GM12878 (cell line): ENCODE results near the gene ZDHHC18. TPM values are rescaled to one million over a fixed set of nuclear protein-coding genes. Genes with fewer than 3 reads are reported as not detected.

Source experiments
- ATAC-seq: fragments of 200-7000 bp; cut with Tn5 transposase; 3 replicates; pipeline ENCODE4 v1.9.1; 2020; ENCODE audit warnings: mild to moderate bottlenecking, moderate library complexity
- BruUV-seq: library from RNA; stranded (reverse); fragments of 400-500 nt; replicated peaks from 2 replicates; lab custom pipeline; 2021; lab: Mats Ljungman, UMichigan
- CTCF ChIA-PET: fragments of 300-600 bp; sonication (Branson Sonifier 250); formaldehyde crosslinking; extraction: SDS; loops from one replicate; lab custom pipeline; 2021; ENCODE audit warnings: inconsistent platforms; lab: Yijun Ruan, JAX
- POLR2A ChIA-PET: fragments of 350-600 bp; formaldehyde crosslinking; extraction: SDS; loops from one replicate; lab custom pipeline; 2021; ENCODE audit warnings: inconsistent platforms; lab: Charles Lee
- RAD21 ChIA-PET: fragments of 300-600 bp; sonication (Branson Sonifier 250); formaldehyde crosslinking; loops from one replicate; lab custom pipeline; 2023; ENCODE audit warnings: antibody characterized with exemption; ENCODE audit not compliant: unreplicated experiment; lab: Charles Lee
- SMC1A ChIA-PET: fragments of 300-600 bp; sonication (Branson Sonifier 250); formaldehyde crosslinking; loops from one replicate; lab custom pipeline; 2023; ENCODE audit not compliant: unreplicated experiment, uncharacterized antibody; lab: Charles Lee
- DNase-seq: peaks from one replicate; pipeline ENCODE4 v3.0.0-alpha.2; 2011; ENCODE audit warnings: low read depth, low spot score
- FAIRE-seq: peaks from 3 replicates; lab custom pipeline; 2011; peaks lifted over from hg19 to GRCh38; lab: Jason Lieb, UNC
- H2AFZ ChIP-seq: 2 replicates; pipeline ENCODE4 v1.6.0; 2011; ENCODE audit warnings: low read depth, low read length, control low read depth; ENCODE audit not compliant: control insufficient read depth
- H3K27ac ChIP-seq: 2 replicates; pipeline ENCODE4 v1.5.1; 2011; ENCODE audit warnings: control low read depth; ENCODE audit not compliant: control insufficient read depth, insufficient read depth
- H3K27me3 ChIP-seq, 2 experiments: replicated peaks in 1 of 2; 2 replicates each; pipeline versions ENCODE4 v1.6.0 to v1.6.1; 2011; ENCODE audit warnings: low read length in 1 of 2; ENCODE audit not compliant: control insufficient read depth in 2 of 2, insufficient read depth in 2 of 2
- H3K36me3 ChIP-seq, 2 experiments: 2 replicates each; pipeline ENCODE4 v1.5.1; 2011; ENCODE audit warnings: low read length in 1 of 2; ENCODE audit not compliant: control insufficient read depth in 2 of 2, insufficient read depth in 2 of 2
- H3K4me1 ChIP-seq: 2 replicates; pipeline ENCODE4 v1.6.1; 2011; ENCODE audit warnings: mild to moderate bottlenecking, low read length, moderate library complexity, mixed read lengths; ENCODE audit not compliant: control insufficient read depth, insufficient read depth
- H3K4me2 ChIP-seq: 2 replicates; pipeline ENCODE4 v1.6.0; 2011; ENCODE audit warnings: control low read depth; ENCODE audit not compliant: control insufficient read depth, insufficient read depth
- H3K4me3 ChIP-seq: fragments of 200-600 bp; sonication (generic); 2 replicates; pipeline ENCODE4 v1.5.1; 2016
- H3K79me2 ChIP-seq: 2 replicates; pipeline ENCODE4 v1.6.0; 2011; ENCODE audit warnings: low read length; ENCODE audit not compliant: control insufficient read depth, insufficient read depth
- H3K9ac ChIP-seq: 2 replicates; pipeline ENCODE4 v1.8.0; 2011; ENCODE audit warnings: low read length, control low read depth, mixed read lengths; ENCODE audit not compliant: control insufficient read depth, insufficient read depth
- H3K9me3 ChIP-seq: replicated peaks from 3 replicates; pipeline ENCODE4 v1.5.1; 2011; ENCODE audit warnings: mild to moderate bottlenecking, low read length; ENCODE audit not compliant: control insufficient read depth, insufficient read depth
- H4K20me1 ChIP-seq: 2 replicates; pipeline ENCODE4 v1.6.0; 2011; ENCODE audit not compliant: control insufficient read depth, insufficient read depth
- EGR1 ChIP-seq, 2 experiments: IDR thresholded peaks; 1 replicate in 1 of 2; 2 replicates in 1 of 2; pipeline ENCODE4 v1.6.1; 2011 to 2012; ENCODE audit warnings: low read depth in 2 of 2, low read length in 2 of 2, borderline replicate concordance in 1 of 2, mild to moderate bottlenecking in 1 of 2, moderate library complexity in 1 of 2
- HDGF ChIP-seq: fragments of 450-650 bp; IDR thresholded peaks from 2 replicates; pipeline ENCODE4 v1.6.1; 2016; ENCODE audit warnings: antibody characterized with exemption
- IRF4 ChIP-seq: IDR thresholded peaks from 2 replicates; pipeline ENCODE4 v1.6.1; 2011; ENCODE audit warnings: low read depth, low read length
- SREBF2 ChIP-seq: IDR thresholded peaks from 2 replicates; pipeline ENCODE4 v1.6.1; 2012; ENCODE audit warnings: mild to moderate bottlenecking, low read length
- ZZZ3 ChIP-seq: IDR thresholded peaks from 2 replicates; pipeline ENCODE4 v1.6.1; 2011; ENCODE audit warnings: low read depth; ENCODE audit not compliant: control insufficient read depth, insufficient read length
- WGBS: methylation state at CpG from one replicate; pipeline ENCODE4 v1.1.6; 2016; ENCODE audit warnings: low lambda C conversion rate; ENCODE audit not compliant: insufficient replicate concordance, insufficient coverage; ENCODE audit errors: missing lambda C conversion rate; 5-methylcytosine and 5-hydroxymethylcytosine counted together
- in situ Hi-C: fragments of 300-500 bp; cut with MboI; formaldehyde crosslinking; loops from 9 replicates; pipeline ENCODE4 v1.14.3; 2018; ENCODE audit warnings: mixed read lengths
- intact Hi-C: fragments of 100-400 bp; cut with micrococcal nuclease; formaldehyde crosslinking; loops from one replicate; pipeline ENCODE4 v1.14.2; 2022; ENCODE audit not compliant: unreplicated experiment
- polyA plus RNA-seq, 11 experiments: library from polyadenylated mRNA; depleted of rRNA in 4 of 11; unstranded in 6 of 11; stranded (reverse) in 5 of 11; fragments of >200 nt; fragmentation: Nextera tagmentation in 4 of 11; fragmentation: Illumina TruSeq in 1 of 11; extraction: Ambion mirVana in 4 of 11; extraction: Trizol in 1 of 11; gene quantifications; 1 replicate in 1 of 11; 2 replicates in 10 of 11; pipeline versions ENCODE4 v1.2.1 to v1.2.3, GENCODE V29; 2011 to 2016; ENCODE audit warnings: inconsistent platforms in 2 of 11, missing spikeins in 2 of 11, low read depth in 1 of 11
- total RNA-seq, 4 experiments: library from RNA; depleted of rRNA in 3 of 4; stranded (reverse); fragments of >200 nt in 3 of 4; fragmentation: Illumina TruSeq in 1 of 4; extraction: Trizol in 1 of 4; gene quantifications; 2 replicates each; pipeline versions ENCODE4 v1.2.1 to v1.2.3, GENCODE V29; 2013 to 2021
- TF ChIP-seq, protein P1 (sequence below): fragments of 150-350 bp; IDR thresholded peaks from 2 replicates; pipeline ENCODE4 v1.6.1; 2016; ENCODE audit warnings: low read depth, low read length
- TF ChIP-seq, protein P2 (sequence below), 3 experiments: IDR thresholded peaks in 2 of 3; conservative IDR thresholded peaks in 1 of 3; 2 replicates each; pipeline ENCODE4 v1.5.1; 2011; ENCODE audit warnings: low read depth in 3 of 3, low read length in 3 of 3, mild to moderate bottlenecking in 3 of 3, control low read depth in 2 of 3, moderate library complexity in 2 of 3, inconsistent platforms in 1 of 3, mixed read lengths in 1 of 3; ENCODE audit not compliant: control insufficient read depth in 2 of 3, insufficient read depth in 1 of 3; ENCODE audit errors: extremely low read depth in 1 of 3

Gene ZDHHC18
- total and polyA plus RNA-seq, 10 of the 15 experiments (the other 5 are each of a cell fraction or from before 2014, with no cell fraction given): 0.40 to 81.2 (median 21.3) TPM

GRCh38 chr1:26829184-26829911 is 2.9 kb downstream of the ZDHHC18 start:
- Histone ChIP-seq H3K27ac (peak overlapping the region; percentile 84), H3K36me3 (peaks cover 5 to 20% of the 10 kb centered on the region in 2 experiments), H3K27me3 (no peaks in the 10 kb centered on the region), H3K4me1 (peaks cover 39% of the 10 kb centered on the region), H2AFZ (no peak overlapping the region), H3K79me2 (peaks cover 74% of the 10 kb centered on the region), H3K4me2 (peak overlapping the region; percentile 99), H3K9ac (peak overlapping the region; percentile 70), H4K20me1 (no peaks in the 10 kb centered on the region), H3K4me3 (peak overlapping the region; percentile 82), H3K9me3 (no peaks in the 10 kb centered on the region)
- intact Hi-C loops (loop anchor here (5.0 kb wide), 1 partner anchor 38 kb away; no protein-coding TSS in a partner anchor), in situ Hi-C loops (loop anchor here (5.0 kb wide), 1 partner anchor 52 kb away; no protein-coding TSS in a partner anchor)
- POLR2A ChIA-PET: interaction anchor here (0.6 to 7.6 kb wide), 8 partner anchors 8 to 1477 kb away, joined by 3 to 56 read pairs (median 5); no protein-coding TSS in a partner anchor
- CTCF ChIA-PET: interaction anchor here (0.7 to 7.7 kb wide), 15 partner anchors 8 to 329 kb away, joined by 3 to 117 read pairs (median 4); partner anchors contain the start of gene PIGV
- no TSS peak for BruUV-seq
- TF ChIP-seq SREBF2 (no peak), ZZZ3 (no peak), EGR1 (IDR thresholded peaks at IDR 0.05; ENCODE audit: borderline replicate concordance in 1 of 2, low read depth in 2 of 2, low read length in 2 of 2) (no peak), IRF4 (no peak), HDGF (peak; percentile 80; the same call in 1 of the 2 replicates)
- TF ChIP-seq, protein P1, sequence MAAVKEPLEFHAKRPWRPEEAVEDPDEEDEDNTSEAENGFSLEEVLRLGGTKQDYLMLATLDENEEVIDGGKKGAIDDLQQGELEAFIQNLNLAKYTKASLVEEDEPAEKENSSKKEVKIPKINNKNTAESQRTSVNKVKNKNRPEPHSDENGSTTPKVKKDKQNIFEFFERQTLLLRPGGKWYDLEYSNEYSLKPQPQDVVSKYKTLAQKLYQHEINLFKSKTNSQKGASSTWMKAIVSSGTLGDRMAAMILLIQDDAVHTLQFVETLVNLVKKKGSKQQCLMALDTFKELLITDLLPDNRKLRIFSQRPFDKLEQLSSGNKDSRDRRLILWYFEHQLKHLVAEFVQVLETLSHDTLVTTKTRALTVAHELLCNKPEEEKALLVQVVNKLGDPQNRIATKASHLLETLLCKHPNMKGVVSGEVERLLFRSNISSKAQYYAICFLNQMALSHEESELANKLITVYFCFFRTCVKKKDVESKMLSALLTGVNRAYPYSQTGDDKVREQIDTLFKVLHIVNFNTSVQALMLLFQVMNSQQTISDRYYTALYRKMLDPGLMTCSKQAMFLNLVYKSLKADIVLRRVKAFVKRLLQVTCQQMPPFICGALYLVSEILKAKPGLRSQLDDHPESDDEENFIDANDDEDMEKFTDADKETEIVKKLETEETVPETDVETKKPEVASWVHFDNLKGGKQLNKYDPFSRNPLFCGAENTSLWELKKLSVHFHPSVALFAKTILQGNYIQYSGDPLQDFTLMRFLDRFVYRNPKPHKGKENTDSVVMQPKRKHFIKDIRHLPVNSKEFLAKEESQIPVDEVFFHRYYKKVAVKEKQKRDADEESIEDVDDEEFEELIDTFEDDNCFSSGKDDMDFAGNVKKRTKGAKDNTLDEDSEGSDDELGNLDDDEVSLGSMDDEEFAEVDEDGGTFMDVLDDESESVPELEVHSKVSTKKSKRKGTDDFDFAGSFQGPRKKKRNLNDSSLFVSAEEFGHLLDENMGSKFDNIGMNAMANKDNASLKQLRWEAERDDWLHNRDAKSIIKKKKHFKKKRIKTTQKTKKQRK: no peak
- TF ChIP-seq, protein P2, sequence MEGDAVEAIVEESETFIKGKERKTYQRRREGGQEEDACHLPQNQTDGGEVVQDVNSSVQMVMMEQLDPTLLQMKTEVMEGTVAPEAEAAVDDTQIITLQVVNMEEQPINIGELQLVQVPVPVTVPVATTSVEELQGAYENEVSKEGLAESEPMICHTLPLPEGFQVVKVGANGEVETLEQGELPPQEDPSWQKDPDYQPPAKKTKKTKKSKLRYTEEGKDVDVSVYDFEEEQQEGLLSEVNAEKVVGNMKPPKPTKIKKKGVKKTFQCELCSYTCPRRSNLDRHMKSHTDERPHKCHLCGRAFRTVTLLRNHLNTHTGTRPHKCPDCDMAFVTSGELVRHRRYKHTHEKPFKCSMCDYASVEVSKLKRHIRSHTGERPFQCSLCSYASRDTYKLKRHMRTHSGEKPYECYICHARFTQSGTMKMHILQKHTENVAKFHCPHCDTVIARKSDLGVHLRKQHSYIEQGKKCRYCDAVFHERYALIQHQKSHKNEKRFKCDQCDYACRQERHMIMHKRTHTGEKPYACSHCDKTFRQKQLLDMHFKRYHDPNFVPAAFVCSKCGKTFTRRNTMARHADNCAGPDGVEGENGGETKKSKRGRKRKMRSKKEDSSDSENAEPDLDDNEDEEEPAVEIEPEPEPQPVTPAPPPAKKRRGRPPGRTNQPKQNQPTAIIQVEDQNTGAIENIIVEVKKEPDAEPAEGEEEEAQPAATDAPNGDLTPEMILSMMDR (IDR thresholded peaks at IDR 0.05 in 2 of 3, conservative IDR thresholded peaks at IDR 0.05 in 1 of 3; ENCODE audit: control insufficient read depth in 2 of 3, extremely low read depth in 1 of 3, insufficient read depth in 1 of 3, low read depth in 3 of 3, low read length in 3 of 3): peak in 1 of 3 experiments; percentile 15; a peak in 1 of 6 replicates
- SMC1A ChIA-PET: interaction anchor here (0.6 to 7.2 kb wide), 12 partner anchors 9 to 227 kb away, joined by 3 to 57 read pairs (median 4); no protein-coding TSS in a partner anchor
- DNase-seq (no peak), FAIRE-seq (no peak), ATAC-seq (0 out of 3 replicates have a peak, but pooled peaks have one; percentile 1)
- WGBS: 90% methylated on average over 6 of the region's 6 CpGs
- RAD21 ChIA-PET: interaction anchor here (0.9 to 2.1 kb wide), 9 partner anchors 9 to 86 kb away, joined by 3 to 13 read pairs (median 4); partner anchors contain the start of gene PIGV
